NCI-H1105 (cell line): Measurements from ENCODE around the gene RIPOR2.
"Not testable (repeated sequence)": the region's sequence is repeated elsewhere in the genome, so short reads cannot be mapped to it uniquely, and the experiment has no call there.

Source experiments
- DNase-seq: peaks from one replicate; lab custom pipeline; 2025; lab: John Stamatoyannopoulos, UW

Gene RIPOR2

GRCh38 chr6:24925661-24926060, 10.1 kb downstream of the RIPOR2 start:
- DNase-seq: peak; percentile 35

- DNase-seq: no peak
Observed at GRCh38 chr6:24924580-24925356, 11.0 kb downstream of the RIPOR2 start.

GRCh38 chr6:24923885-24924401, 11.8 kb downstream of the RIPOR2 start:
- no peak for DNase-seq

GRCh38 chr6:24922814-24923213, 12.9 kb downstream of the RIPOR2 start:
- no peak for DNase-seq

- no peak for DNase-seq
Observed at GRCh38 chr6:24922170-24922569, 13.6 kb downstream of the RIPOR2 start.

GRCh38 chr6:24920136-24920535, 15.6 kb downstream of the RIPOR2 start:
- DNase-seq: no peak

GRCh38 chr6:24919056-24919892, 16.5 kb downstream of the RIPOR2 start:
- peak; percentile 69 for DNase-seq

- DNase-seq: no peak
Observed at GRCh38 chr6:24918641-24919055, 17.1 kb downstream of the RIPOR2 start.

- DNase-seq: no peak
Observed at GRCh38 chr6:24916496-24916895, 19.3 kb downstream of the RIPOR2 start.

- no peak for DNase-seq
Observed at GRCh38 chr6:24915641-24916040, 20.1 kb downstream of the RIPOR2 start.

- not testable (repeated sequence) for DNase-seq
Observed at GRCh38 chr6:24914082-24914481, 21.7 kb downstream of the RIPOR2 start.

- DNase-seq: no peak
Observed at GRCh38 chr6:24911796-24912382, 23.9 kb downstream of the RIPOR2 start.

GRCh38 chr6:24910961-24911725, 24.6 kb downstream of the RIPOR2 start:
- DNase-seq: peak; percentile 76

GRCh38 chr6:24910331-24910960, 25.3 kb downstream of the RIPOR2 start:
- no peak for DNase-seq

GRCh38 chr6:24909241-24910216, 26.2 kb downstream of the RIPOR2 start:
- no peak for DNase-seq

- no peak for DNase-seq
Observed at GRCh38 chr6:24908650-24909035, 27.1 kb downstream of the RIPOR2 start.

- DNase-seq: no peak
Observed at GRCh38 chr6:24907919-24908649, 27.7 kb downstream of the RIPOR2 start.

GRCh38 chr6:24906314-24906713, 29.4 kb downstream of the RIPOR2 start:
- no peak for DNase-seq

- DNase-seq: no peak
Observed at GRCh38 chr6:24905483-24905882, 30.3 kb downstream of the RIPOR2 start.
